Subcutaneous abdominal adipose tissue (tissue), 5 donors: ENCODE data around the gene FOXE1.

Source experiments
- H3K27ac ChIP-seq: one replicate; pipeline ENCODE4 v1.7.0; 2013; ENCODE audit warnings: low read depth, mild to moderate bottlenecking, inconsistent platforms, low read length, moderate library complexity
- H3K27me3 ChIP-seq, 5 donors: one replicate each; pipeline ENCODE4 v1.7.0; 2013; ENCODE audit warnings: low read length in 5 of 5, inconsistent platforms in 1 of 5; ENCODE audit not compliant: control insufficient read depth in 5 of 5, insufficient read depth in 4 of 5
- H3K36me3 ChIP-seq, 5 donors: one replicate each; pipeline ENCODE4 v1.7.0; 2013; ENCODE audit warnings: low read length in 5 of 5; ENCODE audit not compliant: control insufficient read depth in 5 of 5, insufficient read depth in 5 of 5
- H3K4me1 ChIP-seq, 5 donors: one replicate each; pipeline ENCODE4 v1.7.0; 2013; ENCODE audit warnings: low read length in 5 of 5, mild to moderate bottlenecking in 3 of 5, moderate library complexity in 1 of 5; ENCODE audit not compliant: control insufficient read depth in 5 of 5, insufficient read depth in 5 of 5
- H3K4me3 ChIP-seq, 5 donors: one replicate each; pipeline ENCODE4 v1.7.0; 2013; ENCODE audit warnings: low read length in 5 of 5, low read depth in 1 of 5
- H3K9ac ChIP-seq, 5 donors: one replicate each; pipeline ENCODE4 v1.7.0; 2013; ENCODE audit warnings: low read length in 5 of 5, mild to moderate bottlenecking in 4 of 5, moderate library complexity in 3 of 5
- H3K9me3 ChIP-seq, 5 donors: one replicate each; pipeline ENCODE4 v1.7.0; 2013; ENCODE audit warnings: low read length in 5 of 5; ENCODE audit not compliant: control insufficient read depth in 5 of 5
- donor health status: healthy.
- donor health status: healthy.
- donor health status: healthy.
- donor health status: healthy.
- donor health status: healthy.

The FOXE1 gene

DNA sequence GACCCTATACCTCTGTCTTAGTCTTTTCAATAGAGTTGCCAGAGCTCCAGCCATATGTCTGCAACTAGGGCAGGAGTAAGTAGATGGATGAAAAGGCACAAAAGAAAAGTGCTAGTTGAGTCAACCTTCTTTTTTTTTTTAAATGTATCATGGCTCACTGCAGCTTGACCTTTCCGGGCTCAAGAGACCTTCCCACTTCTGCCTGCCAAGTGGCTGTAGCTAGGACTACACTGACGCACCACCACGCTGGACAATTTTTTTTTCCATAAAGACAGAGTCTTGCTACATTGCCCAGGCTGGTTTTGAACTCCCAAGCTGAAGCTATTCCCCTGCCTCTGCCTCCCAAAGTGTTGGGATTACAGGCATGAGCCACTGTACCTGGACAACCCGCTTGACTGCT, 27.3 kb downstream of the FOXE1 start:
- H3K9ac ChIP-seq = no peak overlapping the region
- H3K4me1 ChIP-seq = peaks cover 9 to 23% (median 18%) of the 10 kb centered on the region in 5 donors
- no peaks in the 10 kb centered on the region for H3K9me3 ChIP-seq
- H3K4me3 ChIP-seq = no peak overlapping the region
- H3K27ac ChIP-seq = no peak overlapping the region
- H3K36me3 ChIP-seq = no peaks in the 10 kb centered on the region
- no peaks in the 10 kb centered on the region for H3K27me3 ChIP-seq

DNA sequence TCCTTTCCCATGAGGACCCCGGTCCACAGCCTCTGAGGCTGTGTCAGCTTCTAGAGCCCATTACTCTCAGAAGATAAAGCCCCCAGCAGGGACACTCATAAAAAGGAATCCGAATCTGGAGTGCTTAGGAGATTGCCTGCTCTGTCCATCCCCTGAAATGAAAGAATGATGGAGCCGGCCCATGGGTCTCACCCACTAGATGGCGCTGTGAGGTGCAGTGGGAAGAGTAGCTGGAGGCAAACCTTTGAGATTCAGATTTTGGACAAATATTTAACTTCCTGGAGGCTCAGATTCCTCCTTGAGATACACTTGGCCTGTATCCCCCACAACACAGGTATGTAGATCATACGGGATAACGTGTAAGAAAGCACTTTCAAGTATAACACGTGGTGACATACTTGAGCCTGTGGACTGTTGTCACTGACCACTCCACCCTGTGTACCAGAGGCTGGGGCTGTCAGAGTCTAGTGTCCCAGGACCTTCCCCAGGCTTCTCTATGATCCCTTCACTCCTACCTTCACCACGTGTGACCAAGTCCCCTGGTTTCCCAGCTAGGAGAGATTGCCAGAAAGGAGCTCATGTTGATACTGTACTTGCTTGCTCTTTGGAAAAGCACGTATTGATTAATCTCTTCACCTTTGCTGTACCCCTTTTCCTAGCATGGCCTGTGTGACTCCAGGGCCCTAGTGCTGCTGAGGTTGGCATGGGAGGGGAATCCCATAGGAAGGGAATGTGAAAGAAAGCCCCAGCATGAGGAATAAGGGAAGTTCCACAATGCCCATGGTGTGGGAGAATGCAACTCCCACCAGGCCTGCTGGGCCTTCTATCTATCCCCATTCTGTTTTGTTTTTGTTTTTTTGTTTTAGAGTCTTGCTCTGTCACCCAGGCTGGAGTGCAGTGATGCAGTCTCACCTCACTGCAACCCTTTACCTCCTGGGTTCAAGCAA, 37.2 kb downstream of the FOXE1 start:
- Histone ChIP-seq H3K4me3 (no peak overlapping the region), H3K9ac (no peak overlapping the region), H3K4me1 (peaks cover 0 to 25% (median 22%) of the 10 kb centered on the region in 5 donors), H3K9me3 (peaks cover 0 to 7% (median 5%) of the 10 kb centered on the region in 5 donors), H3K27ac (no peak overlapping the region), H3K27me3 (no peaks in the 10 kb centered on the region), H3K36me3 (no peaks in the 10 kb centered on the region)

GRCh38 chr9:97891736-97892135, 38.7 kb downstream of the FOXE1 start:
- Histone ChIP-seq H3K4me3 (no peak overlapping the region), H3K4me1 (peaks cover 0 to 25% (median 22%) of the 10 kb centered on the region in 5 donors), H3K9me3 (peaks cover 0 to 7% (median 5%) of the 10 kb centered on the region in 5 donors), H3K27ac (no peak overlapping the region), H3K36me3 (peaks cover 0 to 2% (median 0%) of the 10 kb centered on the region in 5 donors), H3K9ac (no peak overlapping the region), H3K27me3 (no peaks in the 10 kb centered on the region)

DNA sequence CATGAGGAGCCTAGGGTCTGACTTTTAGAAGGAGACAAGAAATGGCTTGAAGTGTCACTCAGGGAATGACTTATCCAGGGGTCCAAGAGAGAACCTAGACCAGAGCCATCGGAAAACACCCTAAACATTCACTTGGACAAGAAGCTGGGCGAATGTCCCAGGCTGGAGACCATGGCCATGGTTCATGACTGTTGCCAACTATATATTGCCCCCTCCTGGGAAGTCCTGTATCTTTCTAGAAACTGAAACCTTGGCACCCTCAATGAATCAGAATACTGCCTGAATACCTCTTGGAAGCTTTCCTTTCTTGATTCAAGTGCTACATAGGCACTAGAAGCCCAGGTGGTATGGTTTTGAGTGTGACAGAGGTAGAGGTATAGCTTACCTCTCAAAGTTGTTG, 39.4 kb downstream of the FOXE1 start:
- peaks cover 0 to 2% (median 0%) of the 10 kb centered on the region in 5 donors for H3K36me3 ChIP-seq
- H3K27ac ChIP-seq = no peak overlapping the region
- H3K9ac ChIP-seq = no peak overlapping the region
- H3K4me3 ChIP-seq = no peak overlapping the region
- H3K9me3 ChIP-seq = peaks cover 0 to 7% (median 5%) of the 10 kb centered on the region in 5 donors
- H3K27me3 ChIP-seq = no peaks in the 10 kb centered on the region
- H3K4me1 ChIP-seq = peaks cover 0 to 25% (median 22%) of the 10 kb centered on the region in 5 donors

- Histone ChIP-seq H3K4me3 (no peak overlapping the region), H3K9me3 (peaks cover 0 to 7% (median 5%) of the 10 kb centered on the region in 5 donors), H3K36me3 (peaks cover 0 to 6% (median 0%) of the 10 kb centered on the region in 5 donors), H3K9ac (no peak overlapping the region), H3K27me3 (no peaks in the 10 kb centered on the region), H3K27ac (no peak overlapping the region), H3K4me1 (peaks cover 2 to 23% (median 22%) of the 10 kb centered on the region in 5 donors)
Observed at GRCh38 chr9:97895211-97895610, 42.2 kb downstream of the FOXE1 start.

GRCh38 chr9:97895695-97896332, 42.8 kb downstream of the FOXE1 start:
- Histone ChIP-seq H3K27me3 (no peaks in the 10 kb centered on the region), H3K4me3 (no peak overlapping the region), H3K9ac (no peak overlapping the region), H3K27ac (no peak overlapping the region), H3K9me3 (peaks cover 0 to 7% (median 5%) of the 10 kb centered on the region in 5 donors), H3K4me1 (peaks cover 4 to 23% (median 22%) of the 10 kb centered on the region in 5 donors), H3K36me3 (peaks cover 0 to 6% (median 0%) of the 10 kb centered on the region in 5 donors)

DNA sequence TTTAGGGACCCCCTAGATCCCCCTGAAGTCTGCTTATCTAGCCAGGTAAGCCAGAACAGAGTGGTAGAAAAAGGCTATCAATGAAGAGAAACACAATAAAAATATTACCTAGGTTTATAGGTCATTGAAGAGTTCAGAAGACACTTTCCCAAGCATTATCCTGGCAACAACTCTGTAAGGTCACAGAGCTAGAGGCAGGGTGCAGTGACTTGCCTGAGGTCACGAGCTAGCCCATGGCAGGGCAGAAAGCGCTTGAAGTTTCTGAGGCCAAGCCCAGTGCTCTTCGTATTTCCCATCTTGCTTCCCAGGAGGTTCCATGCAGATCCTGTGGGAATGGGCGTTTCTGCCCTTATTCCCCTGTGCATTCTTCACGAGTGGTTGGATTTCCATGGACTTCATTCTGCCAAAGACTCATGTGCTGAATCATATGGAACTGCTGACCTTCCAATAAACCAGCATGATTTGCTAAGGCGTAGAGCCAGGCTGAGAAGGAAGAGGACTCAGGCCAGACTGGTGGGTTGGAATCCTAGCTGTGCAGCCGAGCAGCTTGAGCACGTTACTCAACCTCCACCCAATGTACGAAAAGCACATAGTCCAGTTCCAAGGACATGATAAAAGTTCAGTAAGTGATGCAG, 47.2 kb downstream of the FOXE1 start:
- peak overlapping the region in 1 of 5 donors; percentile 19 for H3K4me3 ChIP-seq
- no peaks in the 10 kb centered on the region for H3K27me3 ChIP-seq
- peak overlapping the region in 1 of 5 donors; percentile 13 for H3K9ac ChIP-seq
- peaks cover 4 to 9% (median 4%) of the 10 kb centered on the region in 5 donors for H3K36me3 ChIP-seq
- no peak overlapping the region for H3K27ac ChIP-seq
- no peaks in the 10 kb centered on the region for H3K9me3 ChIP-seq
- peaks cover 4 to 15% (median 13%) of the 10 kb centered on the region in 5 donors for H3K4me1 ChIP-seq

DNA sequence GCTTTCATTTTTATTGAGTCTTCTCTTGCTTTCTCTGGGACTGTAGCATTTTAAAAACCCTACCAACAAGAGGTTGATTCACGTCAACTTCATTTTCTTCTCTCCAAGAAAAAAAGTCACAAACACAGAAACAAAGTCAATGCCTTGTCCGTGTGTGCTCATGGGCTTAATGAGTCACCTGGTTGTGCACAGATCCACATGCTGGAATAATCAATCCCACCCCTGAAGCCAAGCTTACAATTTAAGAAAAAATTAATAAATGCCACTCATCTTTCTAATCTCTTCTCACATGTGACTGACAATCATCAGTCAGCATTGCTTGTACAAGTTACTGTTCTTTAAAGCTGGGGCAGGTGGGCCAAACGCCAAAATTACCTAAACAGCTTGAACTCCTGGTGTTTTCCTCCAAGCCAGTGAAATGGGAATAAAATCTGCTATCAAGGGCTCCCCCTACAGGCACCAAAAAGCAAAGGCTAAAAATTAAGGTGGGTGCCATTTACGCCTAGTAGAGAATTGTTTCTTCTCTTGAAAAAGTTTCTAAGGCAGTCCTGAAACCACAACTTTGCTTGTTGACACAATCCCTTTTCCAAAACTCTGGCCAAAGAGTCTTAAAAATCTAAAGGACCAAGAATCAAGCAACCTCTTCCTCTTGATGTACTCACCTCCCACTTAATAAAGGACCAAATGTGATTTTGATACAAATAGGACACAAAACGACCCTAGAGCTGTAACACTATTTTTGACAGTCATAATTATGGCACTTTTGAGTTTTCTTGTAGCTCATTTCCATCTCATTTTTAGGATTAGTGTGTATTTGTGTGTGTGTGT, 47.9 kb downstream of the FOXE1 start:
- Histone ChIP-seq H3K9me3 (no peaks in the 10 kb centered on the region), H3K4me3 (peak overlapping the region in 1 of 5 donors; percentile 19), H3K27me3 (no peaks in the 10 kb centered on the region), H3K36me3 (peaks cover 4 to 7% (median 4%) of the 10 kb centered on the region in 5 donors), H3K9ac (peak overlapping the region in 1 of 5 donors; percentile 13), H3K27ac (no peak overlapping the region), H3K4me1 (peaks cover 4 to 23% (median 18%) of the 10 kb centered on the region in 5 donors)

DNA sequence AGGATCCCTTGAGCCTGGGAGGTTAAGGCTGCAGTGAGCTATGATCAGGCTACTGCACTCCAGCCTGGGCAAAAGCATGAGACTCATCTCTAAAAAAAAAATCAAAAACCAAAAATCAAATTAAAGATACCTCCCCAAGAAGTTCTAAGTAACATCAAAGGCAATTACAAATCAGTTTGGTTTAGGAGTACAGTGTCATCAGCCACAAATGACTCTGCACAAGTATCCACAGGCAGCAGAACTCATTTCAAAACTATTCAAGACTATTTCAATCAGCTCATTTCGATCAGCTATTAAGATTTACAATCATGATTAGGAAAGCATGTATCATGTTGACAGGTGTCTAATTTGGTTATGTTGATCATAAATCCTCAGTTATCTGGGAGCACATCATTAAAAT, 50.2 kb downstream of the FOXE1 start:
- H3K9ac ChIP-seq = no peak overlapping the region
- no peaks in the 10 kb centered on the region for H3K27me3 ChIP-seq

More for the DNA sequence above, 50.2 kb downstream of the FOXE1 start:
- Histone ChIP-seq H3K36me3 (peaks cover 3 to 8% (median 4%) of the 10 kb centered on the region in 5 donors), H3K4me1 (peaks cover 9 to 38% (median 36%) of the 10 kb centered on the region in 5 donors), H3K4me3 (no peak overlapping the region), H3K27ac (no peak overlapping the region), H3K9me3 (no peaks in the 10 kb centered on the region)
